Immature natural killer cell (primary cell): ENCODE data around the gene HSPA5. TPM values are rescaled to one million over a fixed set of nuclear protein-coding genes. Genes with fewer than 3 reads are reported as not detected.
"Not testable (repeated sequence)": the region's sequence is repeated elsewhere in the genome, so short reads cannot be mapped to it uniquely, and the experiment has no call there.

ENCODE experiments used
- DNase-seq, 3 donors: peaks; one replicate each; pipeline ENCODE4 v3.0.0; 2022; ENCODE audit warnings: mixed read lengths in 1 of 3
- H3K27ac Mint-ChIP-seq, 6 donors: one replicate each; pipeline ENCODE4 v1.8.0; 2020; ENCODE audit warnings: mixed read lengths in 6 of 6, mild to moderate bottlenecking in 5 of 6, inconsistent platforms in 4 of 6, moderate library complexity in 3 of 6
- H3K27me3 Mint-ChIP-seq, 3 donors: one replicate each; pipeline ENCODE4 v1.8.0; 2020 to 2021; ENCODE audit warnings: low read depth in 3 of 3, mild to moderate bottlenecking in 3 of 3, mixed read lengths in 3 of 3, moderate library complexity in 3 of 3, inconsistent platforms in 1 of 3
- H3K36me3 Mint-ChIP-seq, 3 donors: one replicate each; pipeline ENCODE4 v1.8.0; 2020; ENCODE audit warnings: mixed read lengths in 3 of 3, inconsistent platforms in 2 of 3, mild to moderate bottlenecking in 2 of 3
- H3K4me1 Mint-ChIP-seq, 2 donors: one replicate each; pipeline ENCODE4 v1.8.0; 2020; ENCODE audit warnings: inconsistent platforms in 2 of 2, mild to moderate bottlenecking in 2 of 2, mixed read lengths in 2 of 2, moderate library complexity in 1 of 2
- H3K4me3 Mint-ChIP-seq, 5 donors: one replicate each; pipeline ENCODE4 v1.8.0; 2020; ENCODE audit warnings: mild to moderate bottlenecking in 5 of 5, mixed read lengths in 5 of 5, inconsistent platforms in 3 of 5, moderate library complexity in 3 of 5
- H3K9me3 Mint-ChIP-seq, 6 donors: one replicate each; pipeline ENCODE4 v1.8.0; 2020; ENCODE audit warnings: mild to moderate bottlenecking in 6 of 6, mixed read lengths in 6 of 6, inconsistent platforms in 4 of 6, moderate library complexity in 3 of 6
- polyA plus RNA-seq, 3 donors: library from polyadenylated mRNA; unstranded; fragments of 300-500 nt; fragmentation: Illumina TruSeq; gene quantifications; one replicate each; pipeline ENCODE4 v1.2.3, GENCODE V29; 2021

Gene HSPA5
- polyA plus RNA-seq, 3 donors from 2014 or later = 192 to 379 (median 292) TPM

DNA sequence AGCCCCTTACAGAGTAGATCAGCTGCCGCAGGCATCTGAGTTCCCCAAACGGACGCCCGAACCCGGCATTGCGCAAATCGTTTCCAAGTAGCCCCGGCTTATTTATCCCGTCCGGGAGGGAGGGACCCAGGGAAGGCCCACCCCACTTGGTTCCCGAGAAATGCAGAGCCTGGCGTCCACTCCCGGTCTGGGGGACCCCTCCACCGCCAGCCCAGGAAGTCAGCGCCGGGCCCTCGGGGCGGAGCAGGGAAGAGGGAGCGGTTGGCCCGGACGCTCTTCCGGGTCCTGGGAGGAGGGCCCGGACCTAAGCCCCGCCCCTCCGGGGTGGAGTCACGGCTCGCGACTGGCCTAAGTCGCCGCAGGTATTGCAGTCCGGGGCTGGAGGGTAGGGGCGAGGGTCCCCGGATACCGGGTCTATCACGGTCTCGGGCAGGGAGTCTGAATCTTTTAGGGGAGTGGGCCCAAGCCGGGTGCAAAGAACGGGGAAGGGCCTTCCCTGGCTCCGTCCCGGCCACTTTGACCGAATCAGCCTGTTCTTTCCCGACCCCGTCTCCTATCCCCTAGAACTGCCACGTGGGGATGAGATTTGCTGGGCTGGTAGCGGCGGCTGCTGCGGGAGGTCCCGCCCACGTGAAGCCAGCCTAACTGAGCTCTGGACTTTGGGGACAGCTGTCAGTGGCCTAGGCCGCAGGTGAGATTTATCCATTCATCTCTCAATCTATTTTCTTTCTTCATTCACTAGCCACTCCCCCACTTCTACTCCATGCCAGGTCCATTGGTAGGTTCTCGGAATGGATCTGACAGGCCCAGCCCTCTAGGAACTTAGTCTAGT lies 40.7 kb downstream of the HSPA5 start, which contains the start of gene RABEPK:
Gene RABEPK (plus strand): TSS at position 327 of the 832 bp plus-strand sequence. CDS start 2,472 bp downstream, outside the sequence.
- DNase-seq = peak; percentile 89 to 90 (median 90)
- peak within 1 kb of the TSS; percentile 92 to 94 (median 94) for H3K4me3 Mint-ChIP-seq
- H3K27ac Mint-ChIP-seq = peak within 1 kb of the TSS; percentile 86 to 95 (median 92)
- peaks cover 2 to 7% (median 4%) of the 10 kb centered on the region in 3 donors for H3K27me3 Mint-ChIP-seq
- peaks cover 4 to 18% (median 14%) of the 10 kb centered on the region in 3 donors for H3K36me3 Mint-ChIP-seq
- H3K4me1 Mint-ChIP-seq = peaks cover 10 to 12% of the 10 kb centered on the region in 2 donors
- no peaks in the 10 kb centered on the region for H3K9me3 Mint-ChIP-seq

DNA sequence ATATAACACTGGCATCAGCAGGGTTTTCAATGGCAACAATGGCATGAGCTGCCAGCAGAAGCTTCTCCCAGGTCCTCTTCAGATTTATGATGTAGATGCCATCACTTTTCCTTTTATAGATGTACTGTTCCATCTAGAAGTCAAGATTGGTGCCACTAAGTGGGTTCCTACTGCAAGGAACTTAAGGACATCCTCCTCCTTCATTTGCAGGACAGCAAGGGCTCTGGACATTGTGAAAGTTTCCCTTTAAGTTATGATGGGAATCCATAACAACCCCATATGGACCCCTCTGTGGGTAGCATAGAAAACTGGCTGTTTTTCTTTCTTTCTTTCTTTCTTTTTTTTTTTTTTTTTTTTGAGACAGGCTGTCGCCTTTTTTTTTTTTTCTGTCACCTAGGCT lies 45.6 kb downstream of the HSPA5 start:
- not testable (repeated sequence) for H3K27me3 Mint-ChIP-seq, H3K4me3 Mint-ChIP-seq, H3K9me3 Mint-ChIP-seq, H3K27ac Mint-ChIP-seq, H3K4me1 Mint-ChIP-seq, H3K36me3 Mint-ChIP-seq, DNase-seq

DNA sequence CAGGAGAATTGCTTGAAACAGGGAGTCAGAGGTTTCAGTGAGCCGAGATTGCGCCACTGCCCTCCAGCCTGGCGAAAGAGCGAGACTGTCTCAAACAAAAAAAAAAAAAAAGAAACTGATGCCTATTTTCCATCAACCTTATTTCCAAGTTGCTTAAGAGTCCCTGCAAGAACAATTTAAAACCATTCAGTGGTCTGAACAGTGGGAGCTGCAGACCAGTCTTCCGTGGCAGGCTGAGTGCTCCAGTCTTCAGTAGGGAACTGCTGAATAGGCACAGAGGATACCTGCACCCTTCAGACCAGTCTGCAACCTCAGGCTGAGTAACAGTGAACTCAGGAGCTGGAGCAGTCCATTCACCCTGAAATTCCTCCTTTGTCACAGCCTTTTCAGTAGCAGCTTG lies 46.7 kb downstream of the HSPA5 start:
- not testable (repeated sequence) for H3K4me3 Mint-ChIP-seq, DNase-seq, H3K36me3 Mint-ChIP-seq, H3K9me3 Mint-ChIP-seq, H3K27me3 Mint-ChIP-seq, H3K27ac Mint-ChIP-seq
- H3K4me1 Mint-ChIP-seq = peaks cover 11 to 14% of the 10 kb centered on the region in 2 donors

DNA sequence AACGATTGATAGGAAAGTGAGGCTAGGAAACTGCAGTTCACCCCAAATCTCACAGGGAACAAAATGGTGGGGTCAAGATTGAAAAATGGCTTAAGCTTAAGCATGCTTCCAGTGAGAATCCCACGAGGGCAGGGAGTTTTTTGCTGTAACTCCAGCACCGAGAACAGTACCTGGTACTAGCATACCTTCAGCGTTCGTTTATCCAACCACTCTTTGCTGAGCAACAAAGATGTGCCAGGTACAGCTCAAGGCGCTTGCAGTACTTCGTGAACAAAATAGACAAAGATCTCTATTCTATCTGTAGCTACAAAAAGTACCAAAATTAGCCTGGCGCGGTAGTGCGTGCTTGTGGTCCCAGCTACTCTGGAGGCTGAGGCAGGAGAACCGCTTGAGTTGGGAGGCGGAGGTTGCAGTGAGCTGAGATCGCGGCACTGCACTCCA lies 50.8 kb downstream of the HSPA5 start:
- Mint-ChIP-seq H3K9me3 (no peaks in the 10 kb centered on the region), H3K4me3 (peak overlapping the region; percentile 92 to 97 (median 96))

DNA sequence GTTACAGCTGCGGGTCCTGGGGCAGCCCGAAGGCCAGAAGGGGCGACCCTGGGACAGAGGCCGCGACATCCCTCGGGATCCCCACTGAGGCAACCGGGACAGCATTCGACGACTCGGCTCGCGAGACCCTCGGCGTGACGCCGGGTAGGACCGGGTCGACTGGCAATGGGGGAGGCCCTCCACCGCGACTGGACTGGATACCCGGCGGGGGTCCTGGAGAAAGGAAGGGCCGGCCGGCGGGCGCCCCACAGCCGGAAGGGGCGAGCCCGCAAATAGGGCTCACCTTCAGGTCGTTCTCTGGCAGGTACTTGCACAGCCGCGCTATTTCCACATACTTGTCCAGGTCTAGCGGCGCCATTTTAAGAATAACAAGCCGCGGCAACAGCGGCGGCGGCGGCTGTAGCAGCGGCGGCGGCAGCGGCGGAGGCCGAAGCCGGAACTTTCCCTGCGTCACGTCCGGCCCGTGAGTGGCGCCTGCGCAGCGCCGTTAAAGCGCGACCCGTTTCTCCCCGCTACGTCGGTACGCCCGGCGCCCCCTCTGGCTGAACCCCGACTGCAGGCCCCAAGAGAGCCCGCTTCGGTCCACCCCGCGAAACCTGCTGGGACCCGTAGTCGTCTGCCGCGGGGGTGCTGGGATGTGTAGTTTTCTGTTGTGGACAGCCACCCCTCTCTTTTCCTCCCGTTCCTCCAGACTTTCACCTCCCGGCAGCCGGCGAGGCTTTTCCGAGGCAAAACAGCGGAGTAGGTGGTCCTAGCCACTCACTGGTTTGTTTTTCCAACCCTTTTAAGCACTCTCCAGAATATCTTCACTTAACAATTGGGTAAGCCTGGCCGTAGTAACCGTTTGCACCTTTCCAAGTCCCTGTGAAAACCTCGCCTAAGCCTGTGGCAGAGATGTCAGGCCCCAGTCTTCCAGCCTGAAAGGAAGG lies 51.5 kb downstream of the HSPA5 start, which contains the start of gene PPP6C:
Gene PPP6C (minus strand): TSS at position 443 of the 929 bp plus-strand sequence. CDS start 85 bp downstream, at position 358.
- Mint-ChIP-seq H3K4me1 (peaks cover 36 to 41% of the 10 kb centered on the region in 2 donors), H3K36me3 (no peaks in the 10 kb centered on the region), H3K27ac (peak within 1 kb of the TSS; percentile 80 to 96 (median 92)), H3K27me3 (peaks cover 0 to 4% (median 2%) of the 10 kb centered on the region in 3 donors), H3K9me3 (no peaks in the 10 kb centered on the region), H3K4me3 (peak within 1 kb of the TSS; percentile 92 to 97 (median 96))
- peak; percentile 96 for DNase-seq

More for the DNA sequence above, 50.8 kb downstream of the HSPA5 start:
- Mint-ChIP-seq H3K27me3 (peaks cover 0 to 4% (median 2%) of the 10 kb centered on the region in 3 donors), H3K36me3 (no peaks in the 10 kb centered on the region), H3K4me1 (peaks cover 30 to 36% of the 10 kb centered on the region in 2 donors), H3K27ac (peak overlapping the region; percentile 80 to 96 (median 92))
- peak in 1 of 3 donors; percentile 10 for DNase-seq

DNA sequence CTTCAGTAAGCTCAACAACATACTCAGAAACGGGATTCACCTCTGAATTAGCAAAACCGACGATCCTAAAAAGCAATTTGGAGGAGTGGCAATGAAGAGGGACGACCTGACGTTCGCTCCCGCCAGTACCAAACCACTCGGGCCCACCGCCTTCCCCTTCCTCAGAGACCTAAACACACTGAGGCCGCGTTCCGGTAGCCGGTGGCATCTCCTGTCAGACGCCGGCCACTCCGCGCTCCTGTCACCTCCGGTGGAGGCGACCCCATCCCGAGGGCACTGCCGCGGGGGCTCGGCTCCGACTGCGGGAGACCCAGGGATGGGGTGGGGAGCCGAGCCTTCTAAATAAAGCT lies 52.2 kb downstream of the HSPA5 start:
- Mint-ChIP-seq H3K27ac (peak overlapping the region; percentile 80 to 96 (median 92)), H3K4me3 (peak overlapping the region; percentile 92 to 97 (median 96)), H3K9me3 (no peaks in the 10 kb centered on the region), H3K4me1 (peaks cover 42 to 43% of the 10 kb centered on the region in 2 donors), H3K27me3 (peaks cover 0 to 4% (median 2%) of the 10 kb centered on the region in 3 donors), H3K36me3 (no peaks in the 10 kb centered on the region)
- DNase-seq = peak in 2 of 3 donors; percentile 39 to 48

Other genes with a start within 250 kb of the HSPA5 start
- gene SCAI, start 97.8 kb downstream of the HSPA5 start, polyA plus RNA-seq = 1 to 10 TPM in 2 of 3 donors, under 1 TPM in 1; 0.46 to 4.2 (median 1.4) TPM
- gene PPP6C, start 51.5 kb downstream of the HSPA5 start, polyA plus RNA-seq = 10 to 100 TPM; 34.3 to 48.2 (median 46.9) TPM
- gene RABEPK, start 40.8 kb downstream of the HSPA5 start, polyA plus RNA-seq = 10 to 100 TPM; 23.6 to 44.1 (median 28.2) TPM
- 10 to 100 TPM; 18.1 to 53.3 (median 28.7) TPM for gene GAPVD1, start 20.5 kb upstream of the HSPA5 start, polyA plus RNA-seq